K562 (cell line): ENCODE data around the gene DGKZ. TPM values are rescaled to one million over a fixed set of nuclear protein-coding genes. Genes with fewer than 3 reads are reported as not detected.

Experiments used
- ATAC-seq: fragments of 200-7000 bp; cut with Tn5 transposase; 3 replicates; pipeline ENCODE4 v1.9.1; 2020; ENCODE audit warnings: moderate library complexity
- BruUV-seq: library from RNA; stranded (reverse); fragments of 400-500 nt; replicated peaks from 2 replicates; lab custom pipeline; 2021; lab: Mats Ljungman, UMichigan
- CTCF ChIA-PET: fragments of 300-600 bp; formaldehyde crosslinking; extraction: SDS; loops from one replicate; lab custom pipeline; 2021; ENCODE audit warnings: low intra/inter-chr PET ratio; lab: Yijun Ruan, JAX
- POLR2A ChIA-PET: fragments of 300-600, 350-650 bp; sonication (Branson Sonifier 250); formaldehyde crosslinking; extraction: SDS; loops from one replicate; lab custom pipeline; 2021; ENCODE audit warnings: antibody characterized with exemption, inconsistent platforms; lab: Yijun Ruan, JAX
- DNase-seq, 4 experiments: peaks; one replicate each; pipeline versions ENCODE4 v3.0.0 to v3.0.0-alpha.2; 2011 to 2018; ENCODE audit warnings: low spot score in 3 of 4, mixed read lengths in 3 of 4; ENCODE audit errors: extremely low read depth in 1 of 4
- FAIRE-seq: peaks from 2 replicates; lab custom pipeline; 2011; peaks lifted over from hg19 to GRCh38; lab: Jason Lieb, UNC
- H2AFZ ChIP-seq: 2 replicates; pipeline ENCODE4 v1.6.0; 2011; ENCODE audit warnings: low read depth, low read length, control low read depth, inconsistent platforms
- H3K27ac ChIP-seq: fragments of 200-600 bp; 3 replicates; pipeline ENCODE4 v1.8.0; 2011; ENCODE audit warnings: low read depth, mild to moderate bottlenecking, control low read depth, inconsistent platforms, low read length, moderate library complexity, mixed read lengths; ENCODE audit errors: extremely low read depth
- H3K27me3 ChIP-seq, 2 experiments: fragments of 300-600 bp in 1 of 2; 2 replicates in 1 of 2; 3 replicates in 1 of 2; pipeline versions ENCODE4 v1.6.0 to v1.8.0; 2011; ENCODE audit warnings: inconsistent platforms in 2 of 2, low read length in 2 of 2, mild to moderate bottlenecking in 1 of 2, mixed read lengths in 1 of 2, moderate library complexity in 1 of 2; ENCODE audit not compliant: control insufficient read depth in 2 of 2, insufficient read depth in 2 of 2
- H3K36me3 ChIP-seq: fragments of 300-600 bp; 3 replicates; pipeline ENCODE4 v1.8.0; 2011; ENCODE audit warnings: mild to moderate bottlenecking, low read length, inconsistent platforms; ENCODE audit not compliant: control insufficient read depth, insufficient read depth
- H3K4me1 ChIP-seq, 2 experiments: fragments of 200-600 bp in 1 of 2; replicated peaks in 1 of 2; 2 replicates in 1 of 2; 3 replicates in 1 of 2; pipeline versions ENCODE4 v1.5.1 to v1.8.0; 2011; ENCODE audit warnings: inconsistent platforms in 2 of 2, low read length in 2 of 2, mild to moderate bottlenecking in 1 of 2, mixed read lengths in 1 of 2, moderate library complexity in 1 of 2; ENCODE audit not compliant: control insufficient read depth in 2 of 2, insufficient read depth in 2 of 2
- H3K4me2 ChIP-seq: 2 replicates; pipeline ENCODE4 v1.6.1; 2011; ENCODE audit warnings: low read length, control low read depth, inconsistent platforms, mixed read lengths; ENCODE audit not compliant: insufficient read depth
- H3K4me3 ChIP-seq: fragments of 200-600 bp; sonication (generic), shearing (Covaris generic); 2 replicates; pipeline ENCODE4 v1.5.1; 2016; ENCODE audit warnings: control low read depth, inconsistent platforms
- H3K79me2 ChIP-seq: fragments of 200-600 bp; 3 replicates; pipeline ENCODE4 v1.8.0; 2011; ENCODE audit warnings: low read length, inconsistent platforms; ENCODE audit not compliant: control insufficient read depth, insufficient read depth
- H3K9ac ChIP-seq, 2 experiments: 2 replicates each; pipeline versions ENCODE4 v1.6.0 to v1.6.1; 2011; ENCODE audit warnings: low read depth in 2 of 2, low read length in 2 of 2, control low read depth in 1 of 2, inconsistent platforms in 1 of 2, mild to moderate bottlenecking in 1 of 2, mixed read lengths in 1 of 2; ENCODE audit not compliant: insufficient read depth in 1 of 2
- H3K9me1 ChIP-seq: one replicate; pipeline ENCODE4 v1.6.0; 2011; ENCODE audit warnings: inconsistent platforms, mild to moderate bottlenecking, low read length, moderate library complexity; ENCODE audit not compliant: control insufficient read depth, insufficient read depth
- H3K9me3 ChIP-seq: replicated peaks from 2 replicates; pipeline ENCODE4 v1.5.1; 2011; ENCODE audit warnings: low read depth, low read length, inconsistent platforms; ENCODE audit not compliant: control insufficient read depth, insufficient read depth
- H4K20me1 ChIP-seq: replicated peaks from 2 replicates; pipeline ENCODE4 v1.6.1; 2011; ENCODE audit warnings: low read length, inconsistent platforms, mixed read lengths; ENCODE audit not compliant: control insufficient read depth, insufficient read depth
- ATF3 ChIP-seq, 2 experiments: fragments of 450-650 bp in 1 of 2; sonication (generic) in 1 of 2; formaldehyde crosslinking in 1 of 2; IDR thresholded peaks in 1 of 2; conservative IDR thresholded peaks in 1 of 2; 2 replicates each; pipeline versions ENCODE4 v1.6.1 to v1.8.1; 2016 to 2023; ENCODE audit warnings: mild to moderate bottlenecking in 2 of 2, moderate library complexity in 2 of 2, inconsistent platforms in 1 of 2, missing genetic modification reagents in 1 of 2
- BCOR ChIP-seq: fragments of 450-650 bp; IDR thresholded peaks from 2 replicates; pipeline ENCODE4 v1.6.1; 2016
- CEBPG ChIP-seq, 3 experiments: fragments of 200-800 bp in 1 of 3; sonication (Bioruptor generic) in 1 of 3; sonication (generic) in 1 of 3; formaldehyde crosslinking in 1 of 3; IDR thresholded peaks in 2 of 3; conservative IDR thresholded peaks in 1 of 3; 2 replicates each; pipeline versions ENCODE4 v1.6.1 to v1.8.0; 2016 to 2022; ENCODE audit warnings: missing compliant biosample characterization in 2 of 3, missing genetic modification characterization in 2 of 3, mild to moderate bottlenecking in 1 of 3, missing genetic modification reagents in 1 of 3
- FOSL1 ChIP-seq: fragments of 200-800 bp; sonication (Bioruptor generic); conservative IDR thresholded peaks from 2 replicates; pipeline ENCODE4 v1.6.1; 2016; ENCODE audit warnings: missing genetic modification characterization, missing compliant biosample characterization
- SMAD2 ChIP-seq: fragments of 150-350 bp; IDR thresholded peaks from 2 replicates; pipeline ENCODE4 v1.6.1; 2014; ENCODE audit warnings: low read depth, mild to moderate bottlenecking, low read length
- ZNF695 ChIP-seq: fragments of 450-650 bp; formaldehyde crosslinking; IDR thresholded peaks from 2 replicates; pipeline ENCODE4 v1.4.0; 2020; ENCODE audit warnings: mild to moderate bottlenecking, moderate library complexity
- WGBS: fragments of 100-300 bp; shearing (Covaris generic); methylation state at CpG from one replicate; pipeline ENCODE4 v1.1.6; 2016; ENCODE audit warnings: low coverage, mixed read lengths; ENCODE audit not compliant: insufficient coverage; ENCODE audit errors: missing lambda C conversion rate; 5-methylcytosine and 5-hydroxymethylcytosine counted together
- in situ Hi-C: fragments of 300-500 bp; cut with MboI; formaldehyde crosslinking; loops from 4 replicates; pipeline ENCODE4 v1.15.0; 2018; ENCODE audit warnings: inconsistent platforms, mixed read lengths
- intact Hi-C: fragments of 100-400 bp; cut with micrococcal nuclease; formaldehyde crosslinking; loops from 2 replicates; pipeline ENCODE4 v1.14.2; 2022
- polyA plus RNA-seq, 8 experiments: library from polyadenylated mRNA; depleted of rRNA in 4 of 8; stranded (reverse) in 5 of 8; unstranded in 3 of 8; fragments of >200 nt; fragmentation: Nextera tagmentation in 2 of 8; fragmentation: Illumina TruSeq in 1 of 8; extraction: Ambion mirVana in 2 of 8; extraction: Trizol in 1 of 8; gene quantifications; 2 replicates each; pipeline versions ENCODE4 v1.2.1 to v1.2.3, GENCODE V29; 2011 to 2014; ENCODE audit warnings: inconsistent platforms in 1 of 8, missing spikeins in 1 of 8
- total RNA-seq, 7 experiments: library from RNA; depleted of rRNA in 6 of 7; stranded (reverse); fragments of >200 nt in 6 of 7; fragmentation: Illumina TruSeq in 2 of 7; extraction: Trizol in 2 of 7; gene quantifications; 2 replicates each; pipeline versions ENCODE4 v1.2.1 to v1.2.3, GENCODE V29; 2011 to 2021; ENCODE audit warnings: low replicate concordance in 1 of 7
- TF ChIP-seq, protein P1 (sequence below): fragments of 250-450 bp; sonication (Bioruptor Pico); IDR thresholded peaks from 2 replicates; pipeline ENCODE4 v1.5.1; 2021; ENCODE audit warnings: mild to moderate bottlenecking

The DGKZ gene
- total and polyA plus RNA-seq, 9 of the 15 experiments (the other 6 are each of a cell fraction or from before 2014, with no cell fraction given): 0.51 to 100 (median 44.2) TPM

DNA sequence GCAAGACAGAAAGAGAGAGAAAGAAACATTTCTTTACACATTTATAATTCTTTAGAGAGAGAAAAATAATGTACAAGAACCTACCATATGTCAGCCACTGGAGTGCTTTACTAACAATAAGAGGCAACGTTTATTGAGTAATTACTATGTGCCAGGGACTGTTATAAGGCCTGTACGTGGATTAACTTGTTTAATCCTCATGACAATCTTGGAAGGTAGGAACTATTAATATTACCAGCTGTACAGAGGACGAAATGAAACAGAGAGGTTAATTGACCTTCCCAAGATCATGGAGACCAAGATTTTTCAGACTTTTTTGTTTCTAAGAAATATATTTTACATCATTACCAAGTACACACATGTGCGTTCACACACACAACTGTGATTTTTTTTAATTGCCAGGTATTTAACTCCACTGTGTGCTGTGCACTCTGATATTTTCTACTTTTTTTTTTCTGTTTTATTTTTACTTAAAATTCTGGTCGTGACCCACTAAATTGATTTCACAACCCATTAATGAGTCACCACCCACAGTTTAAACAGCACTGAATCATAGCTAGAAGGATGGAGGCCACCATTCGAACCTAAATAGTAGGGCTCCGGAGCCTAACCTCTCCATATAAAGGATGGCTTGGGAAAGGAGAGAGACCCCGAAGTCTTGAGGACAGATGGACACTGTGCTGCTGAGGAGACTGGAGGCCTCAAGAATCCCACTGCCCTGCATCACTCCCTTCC lies 48.4 kb upstream of the DGKZ start:
- in situ Hi-C loops (no loop called here), intact Hi-C loops (loop anchor here (5.0 kb wide), 1 partner anchor 177 kb away; the partner anchor contains the start of gene PHF21A)
- H3K36me3 ChIP-seq: peaks cover 17% of the 10 kb centered on the region; the same call in 2 of the 3 replicates
- H3K27me3 ChIP-seq: no peaks in the 10 kb centered on the region
- BruUV-seq: no TSS peak
- H3K27ac ChIP-seq: no peak overlapping the region
- ChIA-PET CTCF (no interaction called here), POLR2A (interaction anchor here (0.9 to 1.4 kb wide), 2 partner anchors 8 to 20 kb away, joined by 3 to 4 read pairs; no protein-coding TSS in a partner anchor)
- WGBS: 51% methylated on average over 8 of the region's 8 CpGs
- FAIRE-seq: no peak
- no peak overlapping the region for H3K4me3 ChIP-seq
- H3K9ac ChIP-seq: no peak overlapping the region
- H2AFZ ChIP-seq: no peak overlapping the region
- TF ChIP-seq ZNF695 (CRISPR knock-in tag): no peak
- TF ChIP-seq, protein P1, sequence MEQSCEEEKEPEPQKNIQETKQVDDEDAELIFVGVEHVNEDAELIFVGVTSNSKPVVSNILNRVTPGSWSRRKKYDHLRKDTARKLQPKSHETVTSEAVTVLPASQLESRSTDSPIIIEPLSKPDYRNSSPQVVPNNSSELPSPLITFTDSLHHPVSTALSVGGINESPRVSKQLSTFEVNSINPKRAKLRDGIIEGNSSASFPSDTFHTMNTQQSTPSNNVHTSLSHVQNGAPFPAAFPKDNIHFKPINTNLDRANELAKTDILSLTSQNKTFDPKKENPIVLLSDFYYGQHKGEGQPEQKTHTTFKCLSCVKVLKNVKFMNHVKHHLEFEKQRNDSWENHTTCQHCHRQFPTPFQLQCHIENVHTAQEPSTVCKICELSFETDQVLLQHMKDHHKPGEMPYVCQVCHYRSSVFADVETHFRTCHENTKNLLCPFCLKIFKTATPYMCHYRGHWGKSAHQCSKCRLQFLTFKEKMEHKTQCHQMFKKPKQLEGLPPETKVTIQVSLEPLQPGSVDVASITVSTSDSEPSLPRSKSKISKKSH (CRISPR knock-in tag): no peak
- peak; percentile 88 for TF ChIP-seq FOSL1 (tag)
- peak; percentile 51 for TF ChIP-seq ATF3 (IDR thresholded peaks at IDR 0.05)
- no peak for TF ChIP-seq ATF3 (CRISPR knock-in tag; conservative IDR thresholded peaks at IDR 0.05)
- no peak for TF ChIP-seq SMAD2
- 0 out of 2 replicates have a peak, but pooled peaks have one; percentile 2 for TF ChIP-seq BCOR
- no peak for TF ChIP-seq CEBPG (CRISPR knock-in tag; IDR thresholded peaks at IDR 0.05)
- TF ChIP-seq CEBPG (tag; conservative IDR thresholded peaks at IDR 0.05 in 1 of 2, IDR thresholded peaks at IDR 0.05 in 1 of 2): peak in 1 of 2 experiments; percentile 51; a peak in 2 of 4 replicates
- no peak overlapping the region for H3K4me2 ChIP-seq
- no peak for ATAC-seq
- H3K9me1 ChIP-seq: no peaks in the 10 kb centered on the region
- no peaks in the 10 kb centered on the region for H3K9me3 ChIP-seq
- H3K79me2 ChIP-seq: peaks cover 35% of the 10 kb centered on the region
- no peak for DNase-seq
- peaks cover 24 to 43% of the 10 kb centered on the region in 2 experiments for H3K4me1 ChIP-seq
- no peaks in the 10 kb centered on the region for H4K20me1 ChIP-seq
